GM21529 (cell line): Measurements from ENCODE around the gene OPCML.

Source experiments
- ATAC-seq: cut with Tn5 transposase; IDR thresholded peaks from one replicate; pipeline ENCODE4 v1.9.1; 2021; ENCODE audit not compliant: unreplicated experiment

Gene OPCML

DNA sequence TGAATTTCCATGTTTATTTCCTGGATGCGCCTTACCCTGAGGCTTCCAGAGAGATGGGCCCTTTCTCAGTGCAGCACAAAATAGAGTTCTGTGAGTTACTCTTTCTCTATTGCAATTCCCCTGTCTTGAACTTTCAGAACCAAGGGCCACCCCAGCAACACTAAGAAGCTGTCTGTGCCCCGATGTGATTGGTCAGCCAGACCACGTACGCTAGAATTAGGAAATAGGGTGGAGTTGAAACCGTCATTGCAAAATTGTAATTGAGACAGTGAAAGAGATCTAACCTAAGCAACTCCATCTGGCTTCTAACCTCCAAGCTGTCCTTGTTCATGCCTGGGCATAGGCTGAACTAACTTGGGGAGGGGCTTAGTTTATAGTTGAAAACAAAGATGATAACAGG lies 981.3 kb downstream of the OPCML start:
- no peak for ATAC-seq

DNA sequence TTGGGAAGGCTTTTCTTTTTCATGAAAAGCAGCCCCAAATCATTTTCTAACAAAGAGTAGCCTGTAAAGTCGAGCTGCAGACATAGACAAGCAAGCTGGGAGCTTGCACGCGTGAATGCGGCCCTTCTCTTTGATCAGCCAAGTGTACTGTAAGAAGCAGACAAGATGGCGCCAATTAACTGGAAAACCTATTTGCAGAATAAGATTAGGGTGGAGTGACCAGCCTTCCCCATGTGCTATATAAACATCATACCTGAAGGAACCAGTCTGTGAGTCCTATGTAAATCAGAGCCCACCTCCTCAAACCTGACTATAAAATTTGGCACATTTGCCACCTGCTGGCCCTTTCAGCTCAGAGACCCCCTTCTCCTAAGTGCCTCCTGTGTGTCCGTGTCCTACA lies 982.7 kb downstream of the OPCML start:
- ATAC-seq = no peak

DNA sequence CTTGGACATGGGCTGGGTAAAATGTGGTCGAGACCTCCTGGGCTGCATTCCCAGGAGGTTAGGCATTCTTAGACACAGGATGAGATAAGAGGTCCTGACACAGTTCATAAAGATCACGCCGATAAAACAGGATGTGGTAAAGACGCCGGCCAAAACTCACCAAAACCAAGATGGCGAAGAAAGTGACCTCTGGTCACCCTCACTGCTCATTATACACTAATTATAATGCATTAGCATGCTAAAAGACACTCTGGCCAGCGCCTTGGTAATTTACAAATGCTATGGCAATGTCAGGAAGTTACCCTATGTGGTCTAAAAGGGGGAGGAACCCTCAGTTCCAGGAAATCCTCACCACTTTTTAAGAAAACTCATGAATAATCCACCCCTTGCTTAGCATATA lies 983.3 kb downstream of the OPCML start:
- ATAC-seq = no peak

DNA sequence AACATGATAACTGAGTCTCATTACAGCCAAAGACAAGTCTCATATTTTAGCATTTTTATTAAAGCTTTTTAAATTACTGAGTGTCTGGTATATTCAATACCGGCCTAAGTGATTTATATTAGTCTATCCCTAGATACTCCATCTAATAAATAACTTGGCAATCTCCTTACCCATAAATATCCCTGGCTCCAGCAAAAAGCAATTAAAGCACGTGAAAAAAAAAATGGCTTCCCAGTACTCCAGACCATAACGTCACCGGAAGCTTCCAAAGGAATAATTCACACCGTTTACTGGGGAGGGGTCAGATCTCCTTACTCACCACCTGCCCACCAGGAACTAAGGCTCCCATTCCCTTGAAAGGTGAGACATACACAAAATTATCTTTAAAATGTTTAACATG lies 988.3 kb downstream of the OPCML start:
- no peak for ATAC-seq

DNA sequence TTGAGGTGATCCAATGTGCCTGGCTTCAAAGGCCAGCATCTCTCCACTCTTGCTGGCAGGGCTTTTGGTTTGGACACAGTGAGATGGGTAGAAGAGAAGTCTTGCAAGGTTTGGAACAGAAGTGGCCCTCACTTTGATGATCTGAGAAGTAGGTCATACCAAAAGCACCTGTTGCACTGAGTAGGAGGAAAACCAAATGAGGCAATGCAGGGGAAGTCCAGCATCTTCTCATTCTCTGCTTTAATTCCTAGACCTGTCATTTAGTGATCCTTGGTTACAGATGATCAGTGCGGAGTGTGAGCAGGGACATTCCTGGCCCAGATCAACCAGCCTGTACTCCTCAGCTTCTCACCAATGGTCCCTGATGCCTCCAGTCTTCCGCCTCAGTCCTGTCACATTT lies 990.5 kb downstream of the OPCML start:
- no peak for ATAC-seq

DNA sequence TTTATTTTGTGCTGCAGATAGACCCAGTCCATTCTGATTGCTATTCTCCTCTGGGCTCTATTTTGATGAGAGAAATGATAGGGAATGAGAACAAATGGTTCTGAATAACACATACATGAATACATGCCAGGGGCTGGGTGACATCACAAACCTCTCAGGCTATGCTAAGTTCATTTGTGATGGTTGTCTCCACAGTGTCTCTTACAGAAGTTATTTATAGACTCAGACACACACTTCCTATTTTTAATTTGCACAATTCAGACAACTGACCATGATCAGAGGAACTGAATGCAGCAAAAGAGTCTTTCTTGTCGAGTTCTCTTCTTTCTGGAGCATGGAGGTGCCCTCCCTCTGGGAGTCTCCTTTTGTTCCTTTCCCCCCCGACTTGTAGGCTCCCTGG lies 991.7 kb downstream of the OPCML start:
- ATAC-seq = no peak

DNA sequence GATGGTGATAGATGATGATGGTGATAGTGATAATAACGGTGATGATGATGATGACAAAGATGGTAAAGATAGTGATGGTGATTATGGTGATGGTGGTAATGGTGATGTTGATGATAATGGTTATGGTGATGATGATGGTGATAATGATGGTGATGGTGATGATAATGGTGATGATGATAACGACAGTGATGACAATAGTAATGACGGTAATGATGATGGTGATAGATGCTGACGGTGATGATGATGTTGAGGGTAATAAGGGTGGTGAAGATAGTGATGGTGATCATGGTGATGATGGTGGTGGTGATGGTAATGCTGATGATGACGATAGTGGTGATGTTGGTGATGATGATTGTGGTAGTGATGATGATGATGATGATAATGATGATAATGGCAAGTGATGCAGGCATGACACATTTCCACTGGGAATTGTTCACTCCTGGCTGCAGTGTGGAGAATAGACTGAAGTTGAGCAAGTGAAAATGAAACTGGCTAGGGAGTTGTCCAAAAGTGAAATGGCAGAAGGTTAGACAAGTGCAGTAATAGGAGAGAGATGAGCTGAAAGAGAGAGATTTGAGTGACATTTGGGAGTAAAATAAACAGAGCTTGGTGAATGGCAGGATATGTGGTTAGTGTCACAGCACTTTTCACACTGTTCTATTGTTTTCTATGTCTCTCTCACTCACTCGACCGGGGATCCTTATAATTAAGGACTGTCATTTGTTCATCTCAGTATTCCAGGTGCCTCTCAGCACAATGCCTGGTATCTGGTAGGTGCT lies 992.5 kb downstream of the OPCML start:
- no peak for ATAC-seq

DNA sequence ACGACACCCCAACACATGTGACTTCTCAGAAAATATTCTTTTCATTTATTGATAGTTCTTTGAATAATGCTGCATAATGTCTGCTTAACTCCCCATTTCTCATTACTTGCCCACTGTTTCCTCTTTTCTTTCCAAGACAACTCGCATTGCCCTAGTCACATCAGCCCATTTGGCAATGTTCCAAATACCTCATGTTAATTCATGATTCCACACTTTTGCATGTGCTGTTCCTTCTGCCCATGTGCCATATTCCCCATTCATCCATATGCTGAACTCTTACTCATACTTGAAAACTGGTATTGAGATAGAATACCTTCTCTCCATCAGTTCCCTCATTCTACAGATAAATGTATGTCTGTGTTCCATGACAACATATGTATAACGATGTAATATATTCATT lies 993.7 kb downstream of the OPCML start:
- ATAC-seq = no peak

DNA sequence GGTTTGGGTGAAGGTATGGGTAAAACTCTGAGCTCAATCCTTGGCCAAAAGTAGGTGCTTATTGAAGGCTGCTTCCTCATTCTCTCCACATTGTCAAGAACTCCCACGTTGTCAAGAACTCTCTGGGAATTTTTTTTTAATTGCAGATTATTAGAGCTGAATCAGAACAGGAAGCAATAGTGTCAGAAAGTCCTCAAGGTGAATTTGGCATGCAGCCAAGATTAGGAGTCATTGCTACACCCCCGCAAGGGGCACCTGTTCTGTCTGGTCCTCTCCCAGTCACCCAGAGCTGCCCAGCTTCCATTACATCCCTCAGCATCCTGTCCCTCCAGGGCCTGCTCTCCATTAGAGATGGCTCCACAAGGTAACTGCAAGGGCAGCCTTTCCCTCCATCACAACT lies 996.5 kb downstream of the OPCML start:
- ATAC-seq = no peak

DNA sequence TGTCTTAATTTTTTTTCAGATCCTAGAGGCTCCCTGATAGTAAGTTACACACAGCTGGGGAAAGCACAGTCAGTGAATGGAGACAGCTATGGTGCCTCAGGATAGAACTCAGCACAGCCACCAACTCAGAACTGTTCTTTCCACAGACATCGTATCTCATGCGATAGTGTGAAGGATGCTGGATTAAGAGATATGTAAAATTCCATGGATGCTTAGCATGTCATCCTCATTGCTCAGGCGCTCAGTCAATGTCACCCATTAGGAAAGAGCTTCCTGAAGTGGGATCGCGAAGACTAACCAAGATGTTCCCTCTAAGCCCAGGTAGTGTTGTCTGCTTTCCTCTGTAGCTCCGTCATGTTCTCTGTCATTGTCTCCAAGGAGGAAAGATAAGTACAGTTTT lies 1000.4 kb downstream of the OPCML start:
- ATAC-seq = no peak

DNA sequence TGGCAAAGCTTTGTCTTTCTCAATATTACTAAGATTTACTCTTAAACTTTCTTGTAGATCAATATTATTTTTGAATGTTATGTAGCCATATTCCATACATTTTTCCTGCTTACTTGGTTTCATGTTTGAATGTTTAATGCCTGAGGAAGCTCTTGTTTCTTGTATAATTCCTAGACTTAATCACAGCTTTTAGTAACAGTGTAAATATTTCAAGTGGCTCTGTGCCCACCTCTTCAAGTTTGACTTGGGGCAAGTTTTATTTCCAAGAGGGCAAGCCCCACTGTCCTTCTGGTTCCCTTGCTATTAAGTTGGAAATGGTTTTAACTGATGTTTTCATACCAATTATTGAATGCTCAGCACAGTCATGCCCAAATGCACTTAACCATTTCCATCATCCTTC lies 1004.1 kb downstream of the OPCML start:
- no peak for ATAC-seq

DNA sequence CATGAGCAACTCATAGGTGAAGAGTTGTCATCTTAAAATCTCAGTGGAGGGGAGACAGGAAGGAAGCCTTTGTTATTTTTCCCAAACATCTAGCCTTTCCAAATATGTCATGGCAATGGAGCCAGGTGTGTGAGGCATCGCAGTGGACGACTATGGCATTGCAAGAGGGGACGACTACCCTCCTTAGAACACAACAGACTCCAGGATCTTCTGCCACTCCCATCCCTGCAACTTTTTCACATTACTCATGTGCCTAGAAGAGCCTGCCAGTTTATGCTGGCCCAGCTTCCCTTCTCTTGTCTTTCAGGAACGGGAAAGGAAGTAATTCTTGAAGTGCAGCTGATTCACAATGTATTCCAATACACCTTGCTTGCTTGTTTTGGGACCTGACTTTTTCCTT lies 1008.4 kb downstream of the OPCML start:
- no peak for ATAC-seq

DNA sequence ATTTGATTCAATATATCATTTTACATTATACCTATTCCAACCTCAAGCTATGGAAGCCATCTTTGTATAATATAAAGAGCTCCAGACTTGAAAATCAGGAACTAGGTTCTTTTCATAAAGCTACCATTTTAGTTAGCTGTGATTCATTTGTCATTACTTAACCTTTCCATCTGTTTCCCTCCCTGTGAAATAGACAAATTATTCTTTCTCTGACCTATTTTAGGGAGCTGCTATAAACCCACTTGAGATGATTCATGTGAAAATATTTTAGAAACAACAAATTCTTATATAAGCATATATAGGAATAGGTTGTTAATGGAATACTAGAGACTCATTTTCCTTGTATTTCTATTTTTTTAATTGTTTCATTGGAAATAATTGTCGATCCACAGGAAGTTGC lies 1012.1 kb downstream of the OPCML start:
- no peak for ATAC-seq

DNA sequence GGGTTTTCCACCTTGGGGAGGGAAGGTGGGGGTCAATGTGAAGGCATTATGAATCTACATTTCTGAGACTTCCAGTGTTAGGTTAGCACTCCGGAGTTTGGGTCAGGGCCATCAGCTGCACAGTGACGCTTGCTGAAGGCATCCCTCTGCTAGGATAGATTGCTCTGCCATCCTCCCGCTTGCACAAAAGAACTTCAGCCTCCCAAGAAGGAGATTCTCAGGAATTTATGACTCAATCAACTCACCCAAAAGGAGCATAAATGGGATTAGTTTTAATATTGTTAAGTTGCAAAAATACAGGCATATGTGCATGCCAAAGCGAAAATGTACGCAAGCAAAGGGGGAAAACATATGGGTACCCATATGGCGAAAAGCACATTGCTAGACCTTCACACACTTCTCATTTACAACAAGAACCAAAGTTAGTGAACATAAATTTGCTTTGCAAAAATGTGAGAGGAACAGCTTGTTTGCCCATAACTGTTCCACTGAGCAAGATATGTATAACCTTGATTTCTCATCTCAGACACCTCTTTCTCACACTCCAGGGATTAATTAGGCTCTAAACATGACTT lies 1013.0 kb downstream of the OPCML start:
- no peak for ATAC-seq

DNA sequence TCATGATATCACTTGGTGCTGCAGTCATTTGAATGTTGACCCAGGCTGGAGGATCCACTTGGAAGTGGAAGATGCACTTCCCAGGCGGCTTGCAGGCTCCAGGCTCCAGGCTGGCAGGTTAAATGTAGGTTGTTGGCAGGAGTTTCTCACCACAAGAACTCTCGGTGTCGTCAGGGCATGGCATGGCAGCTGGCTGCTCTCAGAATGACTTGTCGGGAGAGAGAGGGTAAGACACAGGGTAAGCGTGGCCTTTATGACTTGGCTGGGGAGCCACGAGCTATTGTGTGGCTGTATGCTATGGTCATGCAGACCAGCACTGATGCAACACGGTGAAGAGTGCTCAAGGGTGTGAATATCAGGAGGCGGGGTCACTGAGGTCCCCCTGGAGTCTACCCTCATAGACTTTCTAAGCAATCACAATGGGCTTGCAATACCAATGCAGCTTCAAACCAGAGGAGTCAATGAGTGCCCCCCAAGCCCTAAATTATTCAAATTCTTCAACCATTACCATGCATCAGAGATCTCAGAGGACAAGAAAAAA lies 1027.7 kb downstream of the OPCML start:
- no peak for ATAC-seq

DNA sequence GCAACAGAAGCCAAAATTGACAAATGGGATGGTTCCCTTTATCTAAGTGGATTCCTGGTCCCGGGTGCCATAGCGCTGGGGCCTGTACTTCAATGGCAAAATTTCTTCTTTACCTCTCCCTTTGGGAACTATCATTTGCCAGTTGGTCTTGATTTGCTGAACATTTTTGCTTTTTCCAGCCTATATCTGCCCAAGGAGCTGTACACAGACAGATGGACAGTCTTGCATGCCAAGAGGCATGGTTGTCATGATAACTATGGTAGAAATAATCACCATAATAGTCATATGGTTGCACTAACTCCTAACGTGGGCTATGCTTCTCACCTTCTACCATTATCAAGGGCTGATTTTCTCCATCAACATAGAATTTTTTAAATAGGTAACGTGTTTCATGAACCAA lies 1030.9 kb downstream of the OPCML start:
- no peak for ATAC-seq

DNA sequence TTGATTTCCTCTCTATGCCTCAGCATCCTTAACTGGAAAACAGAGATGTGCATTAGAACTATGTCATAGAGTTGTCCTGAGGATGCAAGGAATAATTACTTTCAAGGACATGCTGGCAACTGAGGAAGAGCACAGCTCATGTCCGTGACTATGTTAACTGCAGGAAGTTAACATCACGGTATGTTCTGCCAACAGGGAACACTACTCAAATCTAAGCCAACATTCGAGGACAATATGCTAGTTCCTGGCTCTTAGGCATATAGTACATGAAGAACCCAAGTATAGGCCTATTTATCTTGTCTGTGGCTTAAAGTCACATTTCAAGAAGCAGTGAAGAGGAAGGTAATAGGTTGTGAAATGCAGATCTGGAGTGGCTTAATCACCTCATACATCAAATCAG lies 1032.6 kb downstream of the OPCML start:
- no peak for ATAC-seq

DNA sequence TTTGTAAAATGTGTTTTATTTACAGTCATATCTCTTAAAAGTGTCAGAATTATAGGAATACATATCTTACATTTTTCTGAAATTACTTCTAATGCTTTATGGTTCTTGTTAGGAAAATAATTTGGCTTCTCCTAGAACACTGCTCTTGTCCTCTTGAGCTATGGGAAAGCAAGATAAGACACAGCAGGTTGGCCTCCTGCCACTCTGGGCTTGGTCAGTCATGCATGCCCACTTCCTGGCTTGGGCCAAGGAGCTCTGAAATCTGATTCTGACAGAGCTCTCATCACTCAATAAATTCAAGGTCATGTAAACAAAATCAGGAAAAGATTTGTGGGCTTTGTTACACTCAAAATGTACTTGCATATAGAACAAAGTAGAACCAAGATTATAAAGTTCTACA lies 1036.0 kb downstream of the OPCML start:
- no peak for ATAC-seq

DNA sequence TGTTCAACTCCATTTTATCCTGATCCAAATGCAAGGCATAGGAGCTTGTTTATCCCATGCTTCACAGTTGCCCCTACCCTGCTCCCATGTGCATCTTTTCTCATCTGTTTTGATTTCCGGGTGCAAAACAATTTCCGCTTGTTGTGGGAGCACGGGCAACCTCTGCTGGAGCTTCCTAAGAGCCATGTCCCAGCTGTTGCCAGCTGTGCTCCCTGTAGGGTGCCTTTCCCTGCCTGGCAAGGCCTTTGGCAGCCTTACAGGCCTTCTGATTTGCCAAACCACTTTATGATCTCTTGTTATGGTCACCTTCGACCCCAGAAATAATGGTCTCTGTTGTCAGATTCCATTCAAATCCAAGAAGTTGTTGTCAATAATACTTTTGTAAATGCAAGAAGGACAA lies 1038.5 kb downstream of the OPCML start:
- ATAC-seq = no peak

DNA sequence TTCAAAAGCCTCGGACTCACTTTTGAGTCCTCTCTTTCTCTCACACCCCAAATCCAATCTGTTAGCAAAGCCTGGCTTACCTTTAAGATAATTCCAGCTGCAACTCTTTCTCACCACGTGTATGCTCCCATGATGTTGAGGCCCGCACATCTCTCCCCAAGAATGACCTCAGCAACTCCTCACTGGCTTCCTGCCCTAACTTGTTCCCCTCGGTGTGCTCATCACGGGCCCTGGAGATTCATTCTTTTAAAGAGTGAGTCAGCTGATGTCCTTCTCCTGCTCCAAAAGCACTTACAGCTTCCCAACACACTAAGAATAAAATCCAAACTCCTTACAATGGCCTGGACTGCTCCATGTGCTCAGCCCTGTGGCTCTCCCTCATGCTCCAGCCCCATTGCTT lies 1041.3 kb downstream of the OPCML start:
- ATAC-seq = no peak

DNA sequence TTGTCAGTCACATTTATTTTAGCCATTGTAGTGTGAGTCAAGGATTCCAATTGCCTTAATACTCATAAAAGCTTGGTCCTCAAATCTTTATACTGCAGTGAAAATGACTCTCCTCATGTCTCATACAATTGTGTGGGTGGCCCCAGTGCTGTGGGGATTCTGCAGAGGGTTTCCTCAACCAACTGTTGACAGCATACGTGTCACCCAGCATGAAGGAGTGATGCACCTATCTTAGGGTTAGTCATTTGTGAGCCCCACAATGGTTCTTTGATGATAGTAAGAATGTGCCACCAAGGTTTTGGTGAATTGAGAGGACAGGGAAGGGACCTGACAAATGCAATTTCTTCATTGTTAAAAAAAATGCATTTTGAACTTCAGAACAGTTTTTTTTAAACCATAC lies 1046.2 kb downstream of the OPCML start:
- no peak for ATAC-seq

DNA sequence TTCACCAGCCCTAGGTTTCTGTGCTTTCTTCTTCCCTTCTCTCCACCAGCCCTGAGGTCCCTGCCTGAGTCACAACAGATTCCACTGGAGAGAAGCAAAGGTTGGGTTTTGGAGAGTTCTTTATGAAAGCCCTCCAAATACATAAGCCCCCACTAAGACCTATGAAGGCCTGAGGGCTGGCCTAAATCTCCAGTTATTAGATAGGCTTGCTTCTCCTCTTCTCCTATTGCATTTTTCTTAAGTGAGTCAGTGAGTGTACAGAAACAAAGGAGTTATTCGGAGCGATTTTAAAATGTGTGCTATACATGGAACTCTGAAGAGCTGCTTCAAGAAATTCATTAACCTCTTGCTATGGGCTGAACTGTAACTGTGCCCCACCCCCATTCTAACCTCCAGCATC lies 1057.3 kb downstream of the OPCML start:
- ATAC-seq = no peak
